Fibroblast of gingiva (primary cell): ENCODE data around the gene GMFB.

Experiments
- DNase-seq: peaks from one replicate; pipeline ENCODE4 v3.0.0-alpha.2; 2011; ENCODE audit warnings: low read depth

The GMFB gene

GRCh38 chr14:54488646-54489317 lies at the start of gene GMFB:
GMFB (minus strand) TSS chr14:54488980; CDS start chr14:54488927, 53 bp downstream.
- DNase-seq: peak; percentile 97

- DNase-seq: no peak
These were observed 49.3 kb upstream of the GMFB start for GRCh38 chr14:54538055-54538454.

- DNase-seq: no peak
These were observed 48.9 kb upstream of the GMFB start for GRCh38 chr14:54537651-54538050.

- peak; percentile 27 for DNase-seq
These were observed 46.9 kb upstream of the GMFB start for GRCh38 chr14:54535646-54536045.

- peak; percentile 4 for DNase-seq
These were observed 46.3 kb upstream of the GMFB start for GRCh38 chr14:54535126-54535525.

- DNase-seq: no peak
These were observed 44.3 kb upstream of the GMFB start for GRCh38 chr14:54533100-54533499.

GRCh38 chr14:54532111-54533012 lies 43.6 kb upstream of the GMFB start:
- DNase-seq: no peak

GRCh38 chr14:54529811-54530210 lies 41.0 kb upstream of the GMFB start:
- no peak for DNase-seq

- no peak for DNase-seq
These were observed 40.2 kb upstream of the GMFB start for GRCh38 chr14:54528973-54529372.

- no peak for DNase-seq
These were observed 35.6 kb upstream of the GMFB start for GRCh38 chr14:54524410-54524809.

- DNase-seq: no peak
These were observed 27.9 kb upstream of the GMFB start for GRCh38 chr14:54516709-54517108.

GRCh38 chr14:54515670-54516069 lies 26.9 kb upstream of the GMFB start:
- no peak for DNase-seq

GRCh38 chr14:54512393-54512792 lies 23.6 kb upstream of the GMFB start:
- DNase-seq: no peak

GRCh38 chr14:54509546-54510501 lies 21.0 kb upstream of the GMFB start, which contains the start of gene CGRRF1:
CGRRF1 (plus strand) TSS chr14:54509906; CDS start chr14:54509960, 54 bp downstream.
- peak; percentile 99 for DNase-seq

GRCh38 chr14:54503486-54503885 lies 14.7 kb upstream of the GMFB start:
- DNase-seq: peak; percentile 75

- DNase-seq: no peak
These were observed 13.8 kb upstream of the GMFB start for GRCh38 chr14:54502602-54503001.

- DNase-seq: no peak
These were observed 12.7 kb upstream of the GMFB start for GRCh38 chr14:54501480-54501879.

GRCh38 chr14:54500744-54501143 lies 12.0 kb upstream of the GMFB start:
- no peak for DNase-seq

GRCh38 chr14:54498579-54498978 lies 9.8 kb upstream of the GMFB start:
- no peak for DNase-seq

GRCh38 chr14:54498095-54498531 lies 9.3 kb upstream of the GMFB start:
- no peak for DNase-seq

- DNase-seq: no peak
These were observed 8.4 kb upstream of the GMFB start for GRCh38 chr14:54497224-54497623.

- DNase-seq: no peak
These were observed 4.5 kb upstream of the GMFB start for GRCh38 chr14:54493293-54493692.
